Left lung (tissue), 10 donors: ENCODE results near the gene ENDOU. TPM values are rescaled to one million over a fixed set of nuclear protein-coding genes. Genes with fewer than 3 reads are reported as not detected.
"Not testable (repeated sequence)": the region's sequence is repeated elsewhere in the genome, so short reads cannot be mapped to it uniquely, and the experiment has no call there.

Experiments used
- ATAC-seq: fragments of 200-7000 bp; cut with Tn5 transposase; one replicate; pipeline ENCODE4 v1.9.1; 2020; ENCODE audit warnings: moderate library complexity
- DNase-seq, 4 donors: peaks; one replicate each; pipeline ENCODE4 v3.0.0-alpha.2; 2013 to 2020
- H3K27ac ChIP-seq, 2 donors: fragments of 200-600 bp; sonication (generic) in 1 of 2; one replicate each; pipeline versions ENCODE4 v1.5.0 to v1.8.0; 2020 to 2021
- H3K27me3 ChIP-seq, 2 donors: fragments of 200-600 bp; sonication (generic) in 1 of 2; one replicate each; pipeline versions ENCODE4 v1.5.0 to v1.8.0; 2020 to 2021
- H3K36me3 ChIP-seq, 2 donors: fragments of 200-600 bp; sonication (generic) in 1 of 2; one replicate each; pipeline versions ENCODE4 v1.5.0 to v1.8.0; 2020 to 2021
- H3K4me1 ChIP-seq, 2 donors: fragments of 200-600 bp; one replicate each; pipeline ENCODE4 v1.8.0; 2021
- H3K4me3 ChIP-seq, 2 donors: fragments of 200-600 bp; sonication (generic) in 1 of 2; one replicate each; pipeline versions ENCODE4 v1.5.0 to v1.8.0; 2020 to 2021; ENCODE audit warnings: mild to moderate bottlenecking in 1 of 2
- H3K9me3 ChIP-seq, 2 donors: fragments of 200-600 bp; sonication (generic) in 1 of 2; one replicate each; pipeline versions ENCODE4 v1.5.0 to v1.8.0; 2020 to 2021
- CTCF ChIP-seq, 2 donors: fragments of 200-600 bp; sonication (generic) in 1 of 2; IDR thresholded peaks; one replicate each; pipeline versions ENCODE4 v1.5.0 to v1.8.0; 2021; ENCODE audit warnings: antibody characterized with exemption in 2 of 2
- intact Hi-C, 2 donors: fragments of 100-400 bp; cut with DNase I; formaldehyde crosslinking; loops; one replicate each; pipeline versions ENCODE4 v1.11.2 to v1.14.2; 2022
- polyA plus RNA-seq, 6 donors: library from polyadenylated mRNA; unstranded; fragments of 120-200 nt; gene quantifications; one replicate each; pipeline ENCODE4 v1.2.1, GENCODE V29; 2013; ENCODE audit not compliant: insufficient read length in 6 of 6
- total RNA-seq, 2 donors: library from RNA; stranded (reverse); fragmentation: NEBNext Ultra II Directional; extraction: Animal tissue kit (Norgen Biotek cat#: 25700); gene quantifications; one replicate each; pipeline ENCODE4 v1.2.1, GENCODE V29; 2021
- donor health status: DM: no; HTN: yes; CAD: no.
- donor health status: DM: no; HTN: no; CAD: no.

ENDOU gene
- total and polyA plus RNA-seq, 8 donors: 0.14 to 0.58 (median 0.30) TPM; not detected in 2

- Histone ChIP-seq H3K9me3 (no peaks in the 10 kb centered on the region), H3K27me3 (no peaks in the 10 kb centered on the region), H3K4me1 (no peaks in the 10 kb centered on the region), H3K27ac (no peak overlapping the region), H3K4me3 (no peak overlapping the region), H3K36me3 (peaks cover 0 to 38% of the 10 kb centered on the region in 2 donors)
- TF ChIP-seq CTCF (IDR thresholded peaks at IDR 0.05): no peak
- DNase-seq (no peak), ATAC-seq (no peak)
- intact Hi-C loops: no loop called here
Observed at GRCh38 chr12:47689215-47689614, 36.1 kb downstream of the ENDOU start.

- peaks cover 0 to 27% of the 10 kb centered on the region in 2 donors for H3K36me3 ChIP-seq
- no peak for TF ChIP-seq CTCF (IDR thresholded peaks at IDR 0.05)
- no peaks in the 10 kb centered on the region for H3K27me3 ChIP-seq
- H3K4me1 ChIP-seq: no peaks in the 10 kb centered on the region
- H3K4me3 ChIP-seq: no peak overlapping the region
- H3K27ac ChIP-seq: no peak overlapping the region
- H3K9me3 ChIP-seq: no peaks in the 10 kb centered on the region
- no peak for ATAC-seq
- no peak for DNase-seq
- intact Hi-C loops: no loop called here
Observed at GRCh38 chr12:47687636-47688035, 37.7 kb downstream of the ENDOU start.

GRCh38 chr12:47686645-47687240, 38.5 kb downstream of the ENDOU start:
- ATAC-seq (peak; percentile 77), DNase-seq (peak in 2 of 4 donors; percentile 16 to 55)
- no peaks in the 10 kb centered on the region for H3K9me3 ChIP-seq
- H3K36me3 ChIP-seq: peaks cover 0 to 27% of the 10 kb centered on the region in 2 donors
- H3K27me3 ChIP-seq: no peaks in the 10 kb centered on the region
- H3K4me3 ChIP-seq: no peak overlapping the region
- H3K27ac ChIP-seq: no peak overlapping the region
- intact Hi-C loops: no loop called here
- no peaks in the 10 kb centered on the region for H3K4me1 ChIP-seq
- peak; percentile 19 to 51 for TF ChIP-seq CTCF (IDR thresholded peaks at IDR 0.05)

- TF ChIP-seq CTCF (IDR thresholded peaks at IDR 0.05): no peak
- ATAC-seq (no peak), DNase-seq (no peak)
- H3K4me3 ChIP-seq: no peak overlapping the region
- intact Hi-C loops: no loop called here
- H3K9me3 ChIP-seq: no peaks in the 10 kb centered on the region
- no peaks in the 10 kb centered on the region for H3K27me3 ChIP-seq
- H3K36me3 ChIP-seq: peaks cover 0 to 45% of the 10 kb centered on the region in 2 donors
- no peaks in the 10 kb centered on the region for H3K4me1 ChIP-seq
- H3K27ac ChIP-seq: no peak overlapping the region
Observed at GRCh38 chr12:47679785-47680184, 45.5 kb downstream of the ENDOU start.

- H3K4me3 ChIP-seq: no peak overlapping the region
- H3K27ac ChIP-seq: no peak overlapping the region
- DNase-seq (no peak), ATAC-seq (no peak)
- no peak for TF ChIP-seq CTCF (IDR thresholded peaks at IDR 0.05)
- intact Hi-C loops: no loop called here
- H3K4me1 ChIP-seq: no peaks in the 10 kb centered on the region
- no peaks in the 10 kb centered on the region for H3K9me3 ChIP-seq
- peaks cover 0 to 59% of the 10 kb centered on the region in 2 donors for H3K36me3 ChIP-seq
- no peaks in the 10 kb centered on the region for H3K27me3 ChIP-seq
Observed at GRCh38 chr12:47672068-47672467, 53.2 kb downstream of the ENDOU start.

GRCh38 chr12:47667935-47668334, 57.4 kb downstream of the ENDOU start:
- H3K4me1 ChIP-seq, H3K4me3 ChIP-seq, intact Hi-C loops, ATAC-seq, H3K27ac ChIP-seq, DNase-seq, H3K9me3 ChIP-seq, H3K27me3 ChIP-seq: not testable (repeated sequence)
- peaks cover 0 to 76% of the 10 kb centered on the region in 2 donors for H3K36me3 ChIP-seq
